Testis (tissue), 2 donors: ENCODE results near the gene MFAP5.

Experiments
- CTCF ChIP-seq, 3 experiments: fragments of 450-650 bp in 2 of 3; fragments of 200-600 bp in 1 of 3; sonication (generic) in 1 of 3; IDR thresholded peaks; one replicate each; pipeline ENCODE4 v1.5.1; 2016 to 2019; ENCODE audit warnings: antibody characterized with exemption in 3 of 3, mild to moderate bottlenecking in 2 of 3, moderate library complexity in 1 of 3
- POLR2A ChIP-seq: fragments of 450-650 bp; IDR thresholded peaks from one replicate; pipeline ENCODE4 v1.6.1; 2017; ENCODE audit warnings: antibody characterized with exemption, mild to moderate bottlenecking, moderate library complexity

- TF ChIP-seq CTCF (IDR thresholded peaks at IDR 0.05) = peak in 2 of 3 experiments; percentile 46 to 63
- no peak for TF ChIP-seq POLR2A
Measured at GRCh38 chr12:8609061-8609570, 53.5 kb downstream of the MFAP5 start.
